ENCODE results near the gene KIRREL1.

KIRREL1 gene

DNA sequence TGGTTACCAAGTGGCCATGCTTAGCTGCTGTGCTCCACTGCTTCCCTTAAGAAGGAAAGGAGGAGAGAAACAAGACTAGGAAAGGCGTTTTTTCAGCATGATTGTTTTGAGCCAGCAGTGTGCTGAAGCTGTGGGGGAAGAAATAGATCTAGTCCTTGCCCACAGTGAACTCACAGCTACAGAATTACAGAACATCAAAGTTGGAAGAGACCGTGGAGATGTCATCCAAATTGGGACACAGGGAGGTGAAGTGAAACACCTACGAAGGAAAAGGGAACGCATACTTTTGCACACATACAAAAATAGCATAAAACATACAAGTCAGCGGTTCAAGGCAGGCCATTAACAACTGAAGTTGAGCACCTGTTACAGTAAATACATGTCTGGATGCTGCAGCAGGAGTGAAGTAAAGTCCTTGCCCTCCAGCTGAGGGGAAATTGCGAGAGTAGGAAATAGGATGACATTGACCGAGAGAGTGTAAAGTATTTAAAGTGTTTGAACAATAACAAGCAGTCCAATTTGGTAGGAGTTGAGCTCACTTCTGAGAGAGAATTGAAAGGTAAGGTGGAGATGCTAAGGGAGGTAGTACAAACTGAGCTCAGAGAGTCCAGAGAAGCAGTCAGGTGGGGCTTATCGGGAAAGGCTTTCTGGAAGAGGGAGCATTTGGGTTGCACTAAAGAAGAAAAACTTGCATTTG, 55.1 kb downstream of the KIRREL1 start:
- FAIRE-seq (no peak), DNase-seq (ENCODE audit: insufficient read length, low spot score) (no peak)
- TF ChIP-seq SPI1 (IDR thresholded peaks at IDR 0.05; ENCODE audit: low read depth, low read length) (no peak), TAF1 (IDR thresholded peaks at IDR 0.05; ENCODE audit: low read depth, low read length) (no peak), PAX5 (IDR thresholded peaks at IDR 0.05; ENCODE audit: insufficient read depth, low read length, severe bottlenecking) (no peak), POU2F2 (IDR thresholded peaks at IDR 0.05; ENCODE audit: low read depth, low read length) (no peak), POLR2AphosphoS5 (IDR thresholded peaks at IDR 0.05; ENCODE audit: low read depth, low read length) (no peak), POLR2A (IDR thresholded peaks at IDR 0.05; ENCODE audit: low read depth, low read length) (no peak)

DNA sequence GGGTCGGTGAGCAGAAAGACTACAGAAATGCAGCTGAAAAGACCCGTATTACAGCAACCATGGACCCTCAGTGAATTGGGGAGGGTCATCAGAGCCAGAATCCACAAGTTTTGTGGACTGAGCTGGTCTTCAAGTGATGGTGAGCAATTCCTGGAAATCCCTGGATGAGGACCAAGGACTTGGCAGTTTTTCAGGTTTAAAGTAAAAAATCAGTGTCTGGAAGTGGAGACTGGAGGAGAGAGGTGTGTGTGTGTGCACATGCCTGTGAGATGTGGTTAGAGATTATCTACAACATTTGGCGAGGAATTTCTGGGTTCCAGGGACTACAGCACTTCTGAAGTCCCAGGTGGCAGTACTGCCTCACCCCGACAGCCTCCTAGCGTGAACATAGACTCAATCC, 56.4 kb downstream of the KIRREL1 start:
- TF ChIP-seq POU2F2 (IDR thresholded peaks at IDR 0.05; ENCODE audit: low read depth, low read length) (no peak), PAX5 (IDR thresholded peaks at IDR 0.05; ENCODE audit: insufficient read depth, low read length, severe bottlenecking) (no peak), SPI1 (IDR thresholded peaks at IDR 0.05; ENCODE audit: low read depth, low read length) (no peak), POLR2AphosphoS5 (IDR thresholded peaks at IDR 0.05; ENCODE audit: low read depth, low read length) (no peak), POLR2A (IDR thresholded peaks at IDR 0.05; ENCODE audit: low read depth, low read length) (no peak), TAF1 (IDR thresholded peaks at IDR 0.05; ENCODE audit: low read depth, low read length) (no peak)
- DNase-seq (ENCODE audit: insufficient read length, low spot score) (no peak), FAIRE-seq (no peak)

DNA sequence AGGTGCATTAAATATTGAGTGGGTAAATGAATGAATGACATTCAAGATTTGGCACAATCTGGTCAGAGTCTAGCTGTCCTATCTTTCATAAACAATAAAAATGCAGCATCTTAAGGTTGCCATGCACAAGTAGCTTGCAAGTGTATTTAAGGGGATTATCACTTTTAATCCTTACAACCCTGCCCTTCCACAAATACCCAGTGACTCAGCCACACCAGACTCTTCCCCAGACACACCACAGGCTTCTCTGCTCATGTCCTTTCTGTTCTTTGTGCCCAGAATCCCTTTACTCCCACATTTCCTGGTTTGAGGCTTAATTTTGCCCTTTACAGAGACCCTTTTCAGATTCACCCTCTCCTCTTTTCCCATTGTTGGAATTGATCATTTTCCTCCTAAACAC, 59.8 kb downstream of the KIRREL1 start:
- FAIRE-seq (no peak), DNase-seq (ENCODE audit: insufficient read length, low spot score) (no peak)
- TF ChIP-seq SPI1 (IDR thresholded peaks at IDR 0.05; ENCODE audit: low read depth, low read length), result no peak
- no peak for TF ChIP-seq POLR2A (IDR thresholded peaks at IDR 0.05; ENCODE audit: low read depth, low read length)
- TF ChIP-seq PAX5 (IDR thresholded peaks at IDR 0.05; ENCODE audit: insufficient read depth, low read length, severe bottlenecking), result no peak
- TF ChIP-seq POU2F2 (IDR thresholded peaks at IDR 0.05; ENCODE audit: low read depth, low read length), result no peak
- no peak for TF ChIP-seq TAF1 (IDR thresholded peaks at IDR 0.05; ENCODE audit: low read depth, low read length)
- no peak for TF ChIP-seq POLR2AphosphoS5 (IDR thresholded peaks at IDR 0.05; ENCODE audit: low read depth, low read length)

DNA sequence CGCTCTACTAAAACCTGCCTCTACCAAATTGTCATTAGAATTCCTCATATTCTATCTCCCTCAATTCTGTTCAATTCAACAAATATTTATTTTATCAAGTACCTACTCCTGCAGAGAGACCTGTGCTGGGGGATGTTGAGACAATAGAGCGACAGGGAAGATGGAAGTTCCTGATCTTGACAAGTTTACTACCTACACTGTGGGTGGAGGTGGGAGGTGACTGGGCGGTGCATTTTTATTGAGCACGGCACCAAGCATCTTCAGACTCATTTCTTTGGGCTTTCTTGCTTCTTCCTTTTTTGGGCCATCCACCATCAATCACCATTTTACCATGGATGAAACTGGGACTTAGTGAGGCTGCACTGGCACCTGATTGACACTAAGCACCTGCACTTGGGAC, 61.3 kb downstream of the KIRREL1 start:
- FAIRE-seq (no peak), DNase-seq (ENCODE audit: insufficient read length, low spot score) (no peak)
- TF ChIP-seq POLR2AphosphoS5 (IDR thresholded peaks at IDR 0.05; ENCODE audit: low read depth, low read length) (no peak), POLR2A (IDR thresholded peaks at IDR 0.05; ENCODE audit: low read depth, low read length) (no peak), PAX5 (IDR thresholded peaks at IDR 0.05; ENCODE audit: insufficient read depth, low read length, severe bottlenecking) (no peak), POU2F2 (IDR thresholded peaks at IDR 0.05; ENCODE audit: low read depth, low read length) (no peak), SPI1 (IDR thresholded peaks at IDR 0.05; ENCODE audit: low read depth, low read length) (no peak)

DNA sequence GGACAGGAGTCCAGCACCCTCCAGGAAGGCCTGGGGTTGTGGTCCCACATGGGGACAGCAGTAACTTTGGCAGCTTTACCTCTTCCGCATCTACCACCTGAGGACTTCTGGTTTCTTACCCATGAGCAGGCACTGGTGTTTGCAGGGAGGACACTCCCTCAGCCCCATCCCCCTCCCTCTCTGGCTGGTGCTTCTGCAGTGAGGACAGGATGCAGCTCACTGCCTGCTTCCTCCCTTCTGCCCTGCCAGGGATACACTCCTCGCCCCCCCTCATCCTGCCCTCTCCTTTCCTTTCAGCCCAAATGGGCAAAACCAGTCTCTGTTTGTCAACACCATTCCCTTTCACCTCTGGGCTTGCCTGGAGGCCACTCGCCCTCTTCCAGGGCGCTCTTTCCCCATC, 62.4 kb downstream of the KIRREL1 start:
- TF ChIP-seq PAX5 (IDR thresholded peaks at IDR 0.05; ENCODE audit: insufficient read depth, low read length, severe bottlenecking), result no peak
- TF ChIP-seq POLR2A (IDR thresholded peaks at IDR 0.05; ENCODE audit: low read depth, low read length), result no peak
- TF ChIP-seq SPI1 (IDR thresholded peaks at IDR 0.05; ENCODE audit: low read depth, low read length), result no peak
- no peak for TF ChIP-seq POLR2AphosphoS5 (IDR thresholded peaks at IDR 0.05; ENCODE audit: low read depth, low read length)
- FAIRE-seq (no peak), DNase-seq (ENCODE audit: insufficient read length, low spot score) (no peak)

DNA sequence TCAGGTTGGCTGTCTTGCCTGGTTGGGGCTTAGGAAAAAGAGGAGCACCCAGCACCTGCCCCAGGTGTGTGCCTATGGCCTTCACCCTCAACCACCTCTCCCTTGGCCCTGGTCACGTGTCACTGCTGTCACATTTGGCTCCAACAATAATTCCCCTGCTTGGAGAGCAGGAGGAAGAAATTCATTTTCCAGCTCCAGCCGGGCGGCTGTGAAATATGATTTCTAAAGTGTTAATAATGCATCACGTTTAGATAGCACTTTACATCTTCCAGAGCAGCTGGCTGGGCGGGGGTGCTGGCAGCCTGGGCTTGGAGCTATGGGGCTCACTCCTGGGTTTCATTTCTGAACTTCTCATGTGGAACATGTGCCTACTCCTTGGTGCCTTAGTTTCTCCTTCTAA, 63.1 kb downstream of the KIRREL1 start:
- TF ChIP-seq POLR2AphosphoS5 (IDR thresholded peaks at IDR 0.05; ENCODE audit: low read depth, low read length), result no peak
- TF ChIP-seq POU2F2 (IDR thresholded peaks at IDR 0.05; ENCODE audit: low read depth, low read length), result no peak
- no peak for TF ChIP-seq POLR2A (IDR thresholded peaks at IDR 0.05; ENCODE audit: low read depth, low read length)
- no peak for TF ChIP-seq SPI1 (IDR thresholded peaks at IDR 0.05; ENCODE audit: low read depth, low read length)
- TF ChIP-seq TAF1 (IDR thresholded peaks at IDR 0.05; ENCODE audit: low read depth, low read length), result no peak
- no peak for TF ChIP-seq PAX5 (IDR thresholded peaks at IDR 0.05; ENCODE audit: insufficient read depth, low read length, severe bottlenecking)
- DNase-seq (ENCODE audit: insufficient read length, low spot score) (no peak), FAIRE-seq (no peak)

DNA sequence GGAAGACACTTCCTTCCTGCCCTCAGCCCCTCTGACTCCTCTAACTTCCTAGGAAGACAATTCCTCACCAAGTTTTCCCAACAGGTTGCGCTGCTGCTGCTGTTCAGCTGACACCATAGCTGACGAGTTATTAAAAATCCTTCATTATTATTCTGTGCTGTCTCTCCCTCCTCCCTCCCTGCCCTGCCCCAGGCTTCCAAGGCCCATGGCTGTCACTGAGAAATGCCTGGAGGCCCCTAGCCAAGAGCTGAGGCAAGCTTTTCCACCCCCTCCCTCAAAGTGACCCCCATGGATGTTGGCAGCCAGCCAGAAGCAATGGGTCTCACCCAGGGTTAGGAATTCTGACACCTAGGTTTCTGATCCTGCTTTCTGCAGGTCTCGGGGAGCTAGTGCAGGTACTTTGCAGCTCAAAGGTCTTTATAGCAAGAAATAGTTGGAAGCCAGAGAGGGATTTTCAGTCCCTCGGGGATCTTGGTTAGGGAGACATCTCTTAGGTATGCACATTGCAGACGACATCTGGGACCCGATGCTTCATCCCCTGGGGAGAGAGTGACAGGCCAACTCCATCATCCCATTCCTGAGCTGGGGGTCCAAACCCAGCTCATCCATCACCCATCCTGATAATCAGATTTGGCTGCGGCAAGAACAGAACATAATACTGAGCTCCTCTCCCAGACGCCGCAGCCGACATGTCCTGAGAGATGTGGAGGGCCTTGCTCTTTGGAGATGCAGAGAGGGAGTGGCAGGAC, 65.0 kb downstream of the KIRREL1 start:
- TF ChIP-seq POU2F2 (IDR thresholded peaks at IDR 0.05; ENCODE audit: low read depth, low read length), result no peak
- no peak for TF ChIP-seq POLR2AphosphoS5 (IDR thresholded peaks at IDR 0.05; ENCODE audit: low read depth, low read length)
- no peak for TF ChIP-seq TAF1 (IDR thresholded peaks at IDR 0.05; ENCODE audit: low read depth, low read length)
- no peak for TF ChIP-seq PAX5 (IDR thresholded peaks at IDR 0.05; ENCODE audit: insufficient read depth, low read length, severe bottlenecking)
- no peak for TF ChIP-seq SPI1 (IDR thresholded peaks at IDR 0.05; ENCODE audit: low read depth, low read length)
- TF ChIP-seq POLR2A (IDR thresholded peaks at IDR 0.05; ENCODE audit: low read depth, low read length), result no peak
- FAIRE-seq (no peak), DNase-seq (ENCODE audit: insufficient read length, low spot score) (no peak)

DNA sequence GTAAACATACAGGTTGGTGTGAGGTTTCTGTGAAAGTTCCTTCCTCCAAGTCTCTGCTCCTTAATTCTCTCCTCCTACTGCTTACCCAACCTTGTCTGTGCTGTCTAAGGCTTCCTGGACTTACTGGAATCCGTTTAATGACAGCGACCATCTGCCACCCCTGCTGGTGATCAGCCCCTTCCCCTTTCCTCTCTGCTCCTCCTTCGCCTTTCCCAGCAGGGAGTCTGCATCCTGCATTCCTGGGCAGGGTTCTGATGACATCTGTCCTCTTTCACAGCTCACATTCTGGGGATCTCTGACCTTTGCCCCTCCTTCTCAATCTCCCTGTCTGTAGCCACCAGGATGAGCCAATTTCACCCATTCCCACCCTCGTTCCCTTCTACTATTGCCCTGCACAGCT, 66.5 kb downstream of the KIRREL1 start:
- no peak for DNase-seq (ENCODE audit: insufficient read length, low spot score)
- no peak for FAIRE-seq
- no peak for TF ChIP-seq POLR2AphosphoS5 (IDR thresholded peaks at IDR 0.05; ENCODE audit: low read depth, low read length)

DNA sequence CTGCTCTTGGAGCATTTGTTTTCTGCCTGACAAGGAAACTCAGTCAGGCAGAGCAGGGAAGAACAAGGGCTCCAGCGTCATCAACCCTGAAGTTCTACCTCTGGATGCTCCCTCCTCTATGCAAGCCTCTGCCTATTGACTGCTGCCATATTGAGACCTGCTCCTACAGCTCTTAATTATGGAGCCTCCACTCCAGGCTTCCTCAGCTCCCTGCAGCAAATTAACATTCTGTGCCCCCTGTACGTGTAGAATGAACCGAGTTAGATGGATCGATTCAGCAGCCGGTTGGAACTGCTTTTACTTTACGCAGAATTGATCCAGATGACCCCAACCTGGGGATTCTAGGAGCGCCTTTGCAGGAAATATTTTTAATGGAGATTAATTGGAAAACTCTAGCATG, 68.7 kb downstream of the KIRREL1 start:
- FAIRE-seq (no peak), DNase-seq (ENCODE audit: insufficient read length, low spot score) (no peak)
- no peak for TF ChIP-seq SPI1 (IDR thresholded peaks at IDR 0.05; ENCODE audit: low read depth, low read length)
- TF ChIP-seq POLR2A (IDR thresholded peaks at IDR 0.05; ENCODE audit: low read depth, low read length), result no peak
- TF ChIP-seq POU2F2 (IDR thresholded peaks at IDR 0.05; ENCODE audit: low read depth, low read length), result no peak
- no peak for TF ChIP-seq PAX5 (IDR thresholded peaks at IDR 0.05; ENCODE audit: insufficient read depth, low read length, severe bottlenecking)
- TF ChIP-seq TAF1 (IDR thresholded peaks at IDR 0.05; ENCODE audit: low read depth, low read length), result no peak
- no peak for TF ChIP-seq POLR2AphosphoS5 (IDR thresholded peaks at IDR 0.05; ENCODE audit: low read depth, low read length)

DNA sequence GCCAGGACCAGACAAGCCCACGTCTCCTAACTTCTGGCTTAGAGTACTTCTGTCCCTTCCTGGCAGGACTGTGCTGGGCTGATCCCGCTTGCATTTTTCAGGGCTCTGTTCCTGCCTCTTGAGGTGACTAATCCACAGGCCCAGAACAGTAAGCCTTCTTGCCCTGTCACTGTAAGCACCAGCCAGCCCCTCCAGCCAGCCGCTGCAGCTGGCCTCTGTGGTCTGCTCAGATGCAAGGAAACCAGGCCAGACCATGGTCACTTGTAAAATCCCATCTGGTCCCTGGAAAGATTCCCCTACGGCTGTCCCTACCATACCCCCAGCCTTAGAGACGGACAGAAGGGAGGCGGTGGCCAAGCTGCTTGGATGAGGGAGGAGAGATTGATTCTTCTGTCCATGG, 74.2 kb downstream of the KIRREL1 start:
- DNase-seq (ENCODE audit: insufficient read length, low spot score), result no peak

More for the DNA sequence above, 74.2 kb downstream of the KIRREL1 start:
- no peak for TF ChIP-seq PAX5 (IDR thresholded peaks at IDR 0.05; ENCODE audit: insufficient read depth, low read length, severe bottlenecking)
- TF ChIP-seq POU2F2 (IDR thresholded peaks at IDR 0.05; ENCODE audit: low read depth, low read length), result no peak
- TF ChIP-seq POLR2AphosphoS5 (IDR thresholded peaks at IDR 0.05; ENCODE audit: low read depth, low read length), result no peak
- TF ChIP-seq POLR2A (IDR thresholded peaks at IDR 0.05; ENCODE audit: low read depth, low read length), result no peak
- no peak for TF ChIP-seq TAF1 (IDR thresholded peaks at IDR 0.05; ENCODE audit: low read depth, low read length)
- TF ChIP-seq SPI1 (IDR thresholded peaks at IDR 0.05; ENCODE audit: low read depth, low read length), result no peak
- no peak for FAIRE-seq
